Eye (tissue), 1 donor: ENCODE data around the gene CORO2A.
A peak's percentile ranks its signal among the peaks of the same experiment; 100 is the strongest.
"Not testable (repeated sequence)": the region's sequence is repeated elsewhere in the genome, so short reads cannot be mapped to it uniquely, and the experiment has no call there.

ENCODE experiments used
- DNase-seq: peaks from one replicate; pipeline ENCODE4 v3.0.0-alpha.2; 2015

CORO2A gene

DNA sequence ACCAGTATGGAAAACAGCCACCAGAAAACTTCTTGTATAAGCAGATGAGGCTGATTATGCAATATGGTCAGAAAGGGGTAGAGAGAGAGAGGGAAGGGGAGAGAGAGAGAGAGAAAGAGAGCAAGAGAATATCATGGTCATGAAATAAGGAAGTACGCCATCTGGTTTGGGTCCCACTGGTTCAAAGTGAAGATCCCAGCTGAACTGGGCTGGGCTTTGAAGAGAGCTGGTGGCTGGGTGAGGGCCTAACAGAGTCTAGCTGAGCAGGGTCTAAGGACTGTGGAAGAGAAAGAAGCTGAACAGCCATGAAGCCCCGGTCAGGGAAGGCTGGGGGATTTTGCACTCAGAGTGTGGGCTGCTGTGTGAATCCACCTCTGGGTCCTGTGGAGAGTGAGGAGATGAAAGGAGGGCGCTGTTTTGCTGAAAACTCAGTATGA lies 88.0 kb downstream of the CORO2A start:
- DNase-seq, result no peak

DNA sequence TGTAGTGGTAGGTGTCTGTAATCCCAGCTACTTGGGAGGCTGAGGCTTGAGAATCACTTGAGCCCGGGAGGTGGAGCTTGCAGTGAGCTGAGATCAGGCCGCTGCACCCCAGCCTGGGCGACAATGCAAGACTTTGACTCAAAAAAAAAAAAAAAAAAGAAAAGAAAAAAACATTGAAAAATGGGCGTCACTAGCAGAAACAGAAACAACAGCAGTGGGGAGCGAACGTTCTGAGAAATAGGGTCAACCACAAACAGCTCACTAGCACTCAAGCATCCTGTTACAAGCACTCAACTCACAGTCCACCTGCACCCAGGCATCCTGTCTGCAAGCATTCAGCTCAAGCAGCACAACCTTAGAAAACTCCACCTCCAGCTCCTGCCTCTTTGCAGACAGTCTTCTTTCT lies 90.6 kb downstream of the CORO2A start:
- DNase-seq, result peak; percentile 33

DNA sequence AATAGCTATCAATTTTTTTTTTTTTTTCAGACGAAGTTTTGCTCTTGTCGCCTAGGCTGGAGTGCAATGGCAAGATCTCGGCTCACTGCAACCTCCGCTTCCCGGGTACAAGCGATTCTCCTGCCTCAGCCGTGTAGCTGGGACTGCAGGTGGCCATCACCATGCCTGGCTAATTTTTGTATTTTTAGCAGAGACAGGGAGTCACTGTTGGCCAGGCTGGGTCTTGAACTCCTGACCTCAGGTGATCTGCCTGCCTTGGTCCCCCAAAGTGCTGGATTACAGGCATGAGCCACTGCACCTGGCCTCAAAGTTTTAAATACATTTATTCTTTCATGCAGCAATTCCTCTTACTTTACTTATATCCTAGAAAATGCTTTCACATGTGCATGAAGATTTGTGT lies 91.0 kb downstream of the CORO2A start:
- no peak for DNase-seq

DNA sequence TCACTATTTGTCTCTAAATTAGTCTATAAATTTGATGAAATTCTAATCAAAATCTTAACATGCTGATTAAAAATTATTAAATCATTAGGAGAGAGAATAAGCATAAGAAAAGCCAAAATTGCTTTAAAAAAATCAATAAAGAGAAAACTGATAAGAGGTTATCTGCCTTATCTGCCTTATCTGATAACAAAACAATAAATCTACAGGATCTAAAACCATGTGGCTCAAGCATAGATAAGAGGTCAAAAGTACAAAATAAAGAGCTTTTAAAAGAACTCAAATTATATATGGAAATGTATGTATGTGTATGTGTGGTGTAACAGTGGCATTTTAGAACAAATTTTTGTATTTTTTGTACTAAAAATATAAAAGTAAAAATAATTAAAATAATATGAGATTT lies 92.0 kb downstream of the CORO2A start:
- DNase-seq, result no peak

DNA sequence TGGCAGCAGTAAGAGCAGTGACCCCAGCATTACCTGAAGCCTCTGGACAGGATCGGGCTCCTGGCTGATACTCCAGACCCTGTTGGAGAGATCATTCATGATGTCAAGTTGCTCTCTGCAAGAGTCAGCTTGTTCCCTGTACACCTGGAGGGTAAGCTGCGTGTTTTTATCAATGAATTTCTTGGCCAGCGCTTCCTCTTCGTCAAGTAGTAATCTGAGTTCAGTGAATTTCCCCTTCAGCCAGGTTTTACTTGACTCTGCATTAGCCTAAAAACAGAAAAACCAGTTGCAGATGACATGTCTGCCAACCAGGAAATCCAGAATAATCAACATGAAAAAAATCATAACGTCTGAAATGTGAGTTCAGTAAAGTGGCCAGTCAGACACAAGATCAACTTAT lies 92.5 kb downstream of the CORO2A start:
- no peak for DNase-seq

DNA sequence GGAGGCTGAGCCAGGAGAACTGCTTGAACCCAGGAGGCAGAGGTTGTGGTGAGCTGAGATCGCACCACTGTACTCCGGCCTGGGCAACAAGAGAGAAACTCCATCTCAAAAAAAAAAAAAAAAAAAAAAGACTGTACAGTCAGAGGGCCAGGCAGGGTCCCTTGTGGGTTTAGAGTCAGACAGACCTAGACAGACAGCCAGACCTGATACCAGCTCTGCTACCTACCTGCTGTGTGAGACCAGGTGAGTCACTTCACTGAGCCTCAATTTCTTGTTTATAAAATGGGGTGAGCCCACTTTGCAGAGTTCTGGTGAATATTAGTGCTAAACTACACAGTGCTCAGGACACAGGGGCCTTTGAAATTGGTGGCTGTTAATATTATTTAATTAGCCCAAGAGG lies 93.1 kb downstream of the CORO2A start:
- no peak for DNase-seq

DNA sequence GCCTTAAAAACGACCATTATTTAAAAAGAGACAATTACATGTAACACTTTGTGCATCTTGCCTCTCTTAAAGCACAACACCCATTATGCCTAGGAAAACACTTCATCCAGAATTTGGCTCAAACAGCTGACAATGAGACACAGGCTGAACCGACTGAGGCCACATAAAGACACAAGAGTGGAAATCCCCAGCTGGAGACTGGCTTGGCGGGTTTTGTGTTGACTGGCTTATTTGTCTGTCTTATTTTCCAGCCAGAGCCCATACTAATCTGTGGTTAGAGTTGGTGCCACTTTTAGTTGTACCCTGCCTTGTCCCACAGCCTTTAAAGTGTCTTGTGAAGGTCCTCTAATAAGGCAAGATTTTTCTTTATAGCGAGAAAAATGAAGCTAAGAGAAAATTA lies 94.6 kb downstream of the CORO2A start:
- DNase-seq, result no peak

DNA sequence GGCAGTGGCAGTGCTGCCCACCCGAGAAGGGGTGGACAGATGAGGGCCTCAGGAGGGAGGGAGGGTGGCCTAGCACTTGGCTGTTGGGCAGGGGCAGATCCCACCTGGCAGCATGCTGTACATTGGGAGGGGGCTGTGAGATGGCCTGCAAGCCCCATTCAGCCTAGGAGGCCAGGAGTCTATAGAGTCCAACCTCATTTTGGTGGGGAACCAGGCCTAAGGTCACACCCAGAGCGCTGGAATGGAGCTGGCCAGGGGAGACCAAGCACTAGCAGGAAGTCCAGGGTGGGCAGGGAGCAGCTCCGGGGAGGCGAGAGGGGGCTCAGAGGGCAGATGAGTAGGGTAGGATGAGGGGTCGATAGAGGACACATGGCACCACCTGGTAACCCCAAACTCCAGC lies 96.3 kb downstream of the CORO2A start:
- no peak for DNase-seq

DNA sequence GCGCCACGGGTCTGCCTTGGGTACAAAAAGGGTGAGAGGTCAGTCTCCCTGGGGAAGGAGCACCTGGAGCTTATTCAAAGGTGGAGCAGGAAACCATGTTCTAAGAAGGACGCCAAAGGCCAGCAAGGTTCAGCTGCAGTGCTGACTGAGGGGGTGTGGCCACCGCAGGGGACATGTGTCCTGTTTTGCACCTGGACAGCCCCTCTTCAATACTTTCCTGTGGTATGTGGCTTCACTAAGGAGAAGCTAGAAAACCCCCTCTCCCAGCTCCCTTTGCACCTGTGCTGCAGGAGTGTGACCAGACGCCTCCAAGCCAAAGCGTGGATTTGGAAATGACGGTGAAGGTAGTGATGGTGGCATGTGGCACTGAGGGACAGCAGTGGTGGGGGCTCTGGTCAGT lies 97.0 kb downstream of the CORO2A start:
- no peak for DNase-seq

DNA sequence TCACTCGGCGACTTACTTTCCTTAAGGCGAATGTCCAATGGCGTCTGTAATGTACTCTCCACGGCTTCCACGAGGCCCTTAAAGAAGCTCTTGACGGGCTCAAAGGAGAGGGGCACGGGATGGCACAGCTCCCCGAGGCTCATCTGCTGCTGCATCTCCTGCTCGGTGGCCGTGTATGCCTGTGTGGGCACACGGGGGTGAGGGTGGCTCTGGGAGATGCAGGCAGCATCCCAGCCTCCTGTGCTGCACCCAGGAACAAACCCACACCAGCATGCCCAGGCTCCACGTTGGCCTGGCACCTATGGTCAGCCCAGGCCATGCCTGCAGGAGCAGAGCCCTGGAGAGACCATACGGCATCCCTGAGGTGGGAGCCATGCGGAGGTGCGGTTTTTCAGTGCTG lies 97.6 kb downstream of the CORO2A start:
- DNase-seq, result no peak

DNA sequence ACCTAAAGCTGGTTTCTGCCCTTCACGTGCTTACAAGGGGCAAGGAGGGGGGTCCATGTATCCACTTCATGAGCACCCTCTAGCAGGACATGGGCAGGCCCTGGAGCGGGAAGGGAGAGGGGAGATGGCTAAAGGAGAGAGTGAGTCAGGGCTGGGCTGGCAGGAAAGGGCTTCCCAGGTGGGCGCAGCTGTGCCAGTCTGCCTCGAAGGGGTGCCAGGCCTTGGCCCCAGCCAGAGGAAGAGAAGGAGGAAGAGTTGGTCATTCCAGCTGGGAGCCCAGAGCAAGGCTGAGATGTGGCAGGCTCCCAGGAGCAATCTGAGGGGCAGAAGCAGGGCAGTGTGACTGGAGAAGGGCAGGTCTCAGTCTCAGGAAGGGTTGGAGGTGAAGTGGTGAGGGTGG lies 98.1 kb downstream of the CORO2A start:
- no peak for DNase-seq

DNA sequence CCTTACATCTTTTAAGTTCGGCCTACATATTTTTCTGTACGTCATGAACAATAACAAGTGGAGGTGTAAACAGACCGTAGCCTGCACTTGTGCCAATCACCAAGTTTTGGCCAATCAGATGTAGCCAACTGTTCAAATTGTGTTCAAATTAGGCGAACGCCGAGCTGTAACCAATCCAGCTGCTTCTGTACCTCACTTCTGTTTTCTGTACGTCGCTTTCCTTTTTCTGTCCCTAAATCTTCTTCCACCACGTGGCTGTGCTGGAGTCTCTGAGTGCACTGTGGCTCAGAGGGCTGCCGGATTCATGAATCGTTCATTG lies 99.9 kb downstream of the CORO2A start:
- DNase-seq, result no peak

DNA sequence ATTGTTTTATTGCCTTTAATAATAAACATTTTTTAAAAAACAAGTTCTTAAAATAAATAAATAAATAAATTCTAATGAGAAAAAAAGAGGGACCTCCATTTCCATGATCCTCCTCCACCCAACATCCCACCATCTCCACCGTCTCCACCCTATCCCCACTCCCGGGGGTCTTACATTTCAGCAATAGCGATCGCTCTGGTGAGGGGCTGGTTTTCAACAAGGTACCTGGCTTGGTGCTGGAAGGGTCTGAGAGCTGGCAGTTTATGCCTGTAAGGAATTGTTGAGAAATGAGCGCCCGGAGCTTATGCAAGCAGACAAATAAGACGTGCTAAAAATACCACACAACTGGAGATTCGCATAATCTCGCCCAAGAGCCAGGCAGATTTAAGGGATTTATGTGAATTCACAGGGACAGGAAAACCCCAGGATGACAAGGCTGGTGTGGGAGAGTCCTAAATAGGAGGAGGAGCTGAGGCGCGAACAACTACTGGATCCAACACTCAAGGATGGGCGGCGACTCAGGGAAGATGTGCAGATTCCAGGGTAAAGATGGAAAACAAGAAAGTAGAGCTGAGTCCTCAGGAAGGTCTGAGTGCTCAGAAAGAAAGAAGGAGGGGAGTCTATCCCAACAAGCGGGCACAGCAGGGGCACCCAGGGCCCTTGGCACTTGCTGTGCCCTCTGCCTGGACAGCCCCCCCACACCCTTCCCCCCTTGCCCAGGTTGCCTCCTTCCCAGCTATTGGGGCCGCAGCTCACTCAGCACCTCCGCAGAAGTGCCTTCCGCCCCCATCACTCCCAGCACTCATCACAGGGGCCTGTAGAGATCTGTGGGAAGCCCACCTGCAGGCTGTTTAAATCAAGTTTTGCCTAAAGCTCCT lies 100.5 kb downstream of the CORO2A start:
- DNase-seq, result peak; percentile 29

DNA sequence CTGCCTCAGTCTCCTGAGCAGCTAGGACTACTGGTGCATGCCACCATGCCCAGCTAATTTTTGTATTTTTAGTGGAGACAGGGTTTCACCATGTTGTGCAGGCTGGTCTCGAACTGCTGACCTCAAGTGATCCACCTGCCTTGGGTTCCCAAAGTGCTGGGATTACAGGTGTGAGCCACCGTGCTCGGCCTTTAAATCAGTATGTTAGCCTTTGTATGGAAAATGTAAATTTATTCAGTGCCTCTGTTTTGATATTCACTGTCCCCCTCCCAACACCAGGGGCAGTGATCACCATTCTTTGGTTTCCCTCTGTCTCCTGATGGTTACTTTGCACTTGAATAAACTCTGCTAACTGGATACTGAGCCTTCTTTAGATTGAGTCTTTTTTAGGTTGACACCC lies 101.8 kb downstream of the CORO2A start:
- not testable (repeated sequence) for DNase-seq

DNA sequence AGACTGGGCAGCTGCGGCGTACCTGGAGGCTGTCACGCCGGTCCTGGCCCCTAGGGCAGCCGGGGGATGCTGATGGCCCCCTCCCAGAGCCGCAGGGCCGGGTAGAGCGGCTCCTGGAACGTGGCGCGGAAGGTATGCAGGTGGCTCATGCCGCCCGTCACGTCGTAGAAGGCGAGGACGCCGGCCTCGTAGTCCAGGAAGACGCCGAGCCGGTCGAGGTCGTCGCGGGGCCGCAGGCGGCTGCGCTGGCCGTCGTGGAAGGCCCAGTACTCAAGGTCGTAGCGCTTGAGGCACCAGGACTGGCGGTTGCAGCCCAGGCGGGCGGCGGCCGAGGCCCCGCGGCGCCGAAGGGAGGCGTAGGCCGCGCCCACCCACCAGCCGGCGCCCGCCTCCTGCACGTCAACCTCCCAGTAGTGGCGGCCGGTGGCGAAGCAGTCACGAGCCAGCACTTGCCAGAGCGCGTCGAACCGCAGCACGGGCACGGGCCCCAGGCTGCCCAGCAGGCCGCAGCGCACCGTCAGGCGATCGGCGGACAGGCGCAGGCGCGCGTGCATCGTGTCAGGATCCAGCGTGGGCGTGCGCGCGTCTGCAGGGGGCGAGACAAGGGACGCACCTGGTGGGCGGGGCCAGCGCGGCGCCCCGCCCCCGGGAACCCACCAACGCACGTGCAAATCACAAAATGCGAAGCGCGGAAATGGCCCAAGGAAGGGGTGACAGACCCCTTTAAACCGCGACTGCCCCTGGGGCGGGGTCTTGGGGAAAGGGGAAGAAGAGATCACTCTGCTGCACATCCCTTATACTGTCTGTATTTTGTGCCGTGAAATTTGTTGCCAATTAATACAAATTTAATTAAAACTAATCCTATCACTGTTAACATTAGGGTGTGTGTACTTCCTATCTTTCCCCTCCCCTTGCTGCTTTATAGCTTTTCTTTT lies 104.8 kb downstream of the CORO2A start:
- DNase-seq, result peak; percentile 86

DNA sequence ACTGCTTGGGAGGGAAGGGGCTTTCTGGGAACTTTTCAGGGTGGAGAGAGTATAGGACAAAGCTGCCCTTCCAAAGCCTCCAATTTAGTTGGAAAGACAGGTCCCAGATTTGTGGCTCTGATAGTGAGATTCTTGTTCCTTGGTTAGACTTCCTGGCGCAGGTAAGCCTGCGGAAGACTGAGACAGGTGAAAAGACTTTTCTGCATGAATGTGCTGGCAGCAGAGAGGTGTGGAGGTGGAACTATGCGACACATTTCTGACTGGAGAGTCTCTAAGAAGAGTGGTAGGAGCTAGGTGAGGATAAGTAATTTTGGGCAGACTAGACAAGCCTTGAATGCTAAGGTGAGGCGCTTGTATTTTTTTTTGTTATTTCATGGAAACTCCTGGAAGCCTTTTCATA lies 106.0 kb downstream of the CORO2A start:
- no peak for DNase-seq

DNA sequence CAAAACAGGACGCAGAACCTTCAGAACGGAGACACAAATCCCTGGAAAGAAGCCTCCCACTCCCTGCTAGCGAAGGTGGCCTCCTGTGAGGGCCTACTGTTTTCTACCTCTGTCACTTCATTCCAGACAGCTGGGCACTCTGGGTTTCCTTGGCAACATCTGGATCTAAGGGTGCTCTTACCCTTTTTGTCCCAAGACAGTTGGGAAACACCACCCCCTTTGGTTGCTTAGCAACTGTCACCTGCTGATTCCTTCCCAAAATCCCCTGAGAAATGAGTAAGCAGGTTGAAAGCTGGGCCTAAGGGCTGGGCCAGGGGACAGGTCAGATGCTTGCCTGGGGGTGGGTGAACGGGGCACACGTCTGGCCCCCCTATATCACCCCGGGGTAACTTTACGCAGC lies 106.5 kb downstream of the CORO2A start:
- peak; percentile 56 for DNase-seq

DNA sequence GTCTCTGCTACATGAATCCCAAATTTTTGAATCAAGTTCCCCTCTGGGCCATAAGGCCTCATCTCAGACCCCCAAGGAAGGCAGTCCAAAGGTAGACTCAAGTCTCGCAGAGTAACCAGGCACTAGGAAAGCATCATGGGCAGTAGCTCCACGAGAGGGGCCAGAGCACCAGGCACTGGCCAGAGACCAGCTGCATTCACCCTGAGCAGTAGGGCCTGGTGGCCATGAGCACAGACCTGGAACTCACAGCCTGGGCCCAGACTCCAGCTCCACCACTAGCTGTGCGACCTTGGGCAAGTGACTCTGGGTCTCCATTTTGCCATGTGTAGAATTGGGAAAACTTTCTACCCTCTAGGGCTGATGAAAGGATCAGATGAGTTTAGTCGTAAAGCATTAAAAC lies 107.4 kb downstream of the CORO2A start:
- no peak for DNase-seq

DNA sequence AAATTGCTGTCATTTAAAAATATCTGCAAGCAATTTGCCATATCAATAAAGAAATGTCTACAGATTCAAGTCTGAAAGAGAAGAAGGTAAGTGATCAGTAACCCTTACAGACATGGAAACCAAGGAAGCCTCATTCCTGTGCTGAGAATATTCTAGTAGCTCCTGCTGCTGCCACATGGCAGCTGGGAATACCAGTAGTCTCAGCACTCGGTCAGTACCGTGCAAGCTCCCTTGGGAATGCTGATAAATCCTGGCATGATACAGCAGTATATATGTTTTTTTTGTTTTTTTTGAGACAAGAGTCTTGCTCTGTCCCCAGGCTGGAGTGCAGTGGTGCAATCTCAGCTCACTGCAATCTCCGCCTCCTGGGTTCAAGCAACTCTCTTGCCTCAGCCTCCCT lies 108.0 kb downstream of the CORO2A start:
- no peak for DNase-seq

DNA sequence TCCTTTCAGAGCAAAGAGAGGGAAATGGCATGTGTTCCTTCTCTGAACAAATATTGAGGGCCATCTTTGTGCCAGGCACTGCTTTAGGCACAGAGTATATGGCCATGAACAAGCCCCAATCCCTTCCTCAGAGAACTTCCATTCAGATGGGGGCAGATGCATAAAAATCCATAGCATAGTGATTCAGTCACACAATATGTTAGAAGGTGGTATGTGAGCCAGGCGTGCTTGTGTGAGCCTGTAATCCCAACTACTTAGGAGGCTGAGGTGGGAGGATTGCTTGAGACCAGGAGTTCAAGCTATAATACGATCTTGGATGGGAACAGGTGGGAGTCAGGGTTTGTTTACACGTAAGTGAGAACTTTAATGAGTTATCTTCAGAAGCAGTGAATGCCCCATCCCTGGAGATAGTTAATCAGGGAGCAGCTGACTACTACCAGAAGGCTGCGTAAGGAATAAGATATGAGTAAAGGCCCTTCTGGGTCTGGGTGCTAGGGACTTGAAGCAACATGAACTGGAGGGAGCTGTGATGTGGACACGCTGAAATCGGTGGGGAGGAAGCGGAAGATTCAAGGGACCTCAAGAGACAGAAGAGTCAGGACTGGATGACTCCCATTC lies 108.8 kb downstream of the CORO2A start:
- DNase-seq, result no peak

DNA sequence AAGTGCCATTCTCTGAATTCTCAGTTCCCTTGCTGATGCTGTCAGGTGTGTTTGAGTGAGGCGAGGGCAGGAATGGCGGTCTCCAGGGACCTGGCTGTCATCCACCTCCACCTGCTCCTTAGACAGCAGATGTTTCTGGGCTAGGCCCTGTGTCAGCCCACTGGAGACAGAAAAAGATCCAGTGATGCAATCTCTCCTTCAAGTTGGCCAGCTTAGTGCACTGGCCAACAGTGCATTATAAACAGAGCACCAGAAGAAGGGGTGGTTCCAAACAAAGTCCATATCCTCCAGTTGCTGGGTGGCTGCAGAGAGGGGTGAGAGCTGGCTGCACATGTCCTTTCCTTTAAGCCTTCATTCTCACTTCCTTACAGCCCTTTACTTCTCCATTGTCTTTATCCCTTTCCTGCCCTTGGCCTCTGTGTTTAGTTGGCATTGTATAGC lies 109.4 kb downstream of the CORO2A start:
- DNase-seq, result no peak

DNA sequence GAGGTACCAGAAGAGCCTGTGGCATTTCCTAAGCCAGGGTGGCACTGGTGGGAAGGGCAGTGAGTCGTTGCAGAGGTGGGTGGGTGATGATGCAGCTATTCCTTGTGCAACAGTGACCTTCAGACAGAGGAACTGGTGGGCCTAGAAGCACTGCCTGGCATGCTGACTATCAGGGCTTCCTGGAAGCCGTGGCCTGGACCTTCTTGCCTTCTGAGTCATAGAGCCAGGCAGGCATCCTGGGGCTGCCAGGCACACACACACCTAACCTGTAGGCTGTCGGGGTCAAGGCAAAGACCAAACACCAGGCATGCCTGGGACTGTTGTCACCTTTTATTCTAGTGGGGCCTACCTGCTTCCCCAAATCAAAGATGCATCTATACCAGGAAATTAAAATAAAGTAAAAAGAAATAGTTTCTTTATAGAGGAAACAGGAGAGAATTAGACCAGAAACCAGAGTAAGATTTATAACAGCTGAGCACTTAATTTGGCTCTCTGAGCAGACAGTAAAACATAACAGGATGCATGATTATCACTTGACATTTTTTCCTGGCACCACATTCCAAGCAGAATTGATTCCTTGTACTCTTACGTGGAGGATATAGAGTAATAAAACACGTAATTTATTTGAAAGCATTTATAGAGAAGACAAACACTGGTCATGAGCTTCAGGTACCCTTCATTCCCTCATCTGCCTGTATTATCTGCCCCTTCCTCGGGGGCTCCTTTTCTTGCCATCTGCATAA lies 110.8 kb downstream of the CORO2A start:
- no peak for DNase-seq

DNA sequence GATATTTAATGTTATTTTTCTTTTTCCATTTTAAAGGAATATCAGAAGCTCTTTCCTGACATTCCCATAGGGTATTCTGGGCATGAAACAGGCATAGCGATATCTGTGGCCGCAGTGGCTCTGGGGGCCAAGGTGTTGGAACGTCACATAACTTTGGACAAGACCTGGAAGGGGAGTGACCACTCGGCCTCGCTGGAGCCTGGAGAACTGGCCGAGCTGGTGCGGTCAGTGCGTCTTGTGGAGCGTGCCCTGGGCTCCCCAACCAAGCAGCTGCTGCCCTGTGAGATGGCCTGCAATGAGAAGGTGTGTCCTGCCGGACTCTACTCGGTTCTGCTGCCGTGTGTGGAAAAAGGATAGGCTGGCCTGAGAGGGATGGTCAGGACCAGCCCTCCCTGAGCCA lies 111.7 kb downstream of the CORO2A start:
- no peak for DNase-seq
